ENCODE measurements around the gene SLC6A6.
A peak's percentile ranks its signal among the peaks of the same experiment; 100 is the strongest.

Gene SLC6A6

DNA sequence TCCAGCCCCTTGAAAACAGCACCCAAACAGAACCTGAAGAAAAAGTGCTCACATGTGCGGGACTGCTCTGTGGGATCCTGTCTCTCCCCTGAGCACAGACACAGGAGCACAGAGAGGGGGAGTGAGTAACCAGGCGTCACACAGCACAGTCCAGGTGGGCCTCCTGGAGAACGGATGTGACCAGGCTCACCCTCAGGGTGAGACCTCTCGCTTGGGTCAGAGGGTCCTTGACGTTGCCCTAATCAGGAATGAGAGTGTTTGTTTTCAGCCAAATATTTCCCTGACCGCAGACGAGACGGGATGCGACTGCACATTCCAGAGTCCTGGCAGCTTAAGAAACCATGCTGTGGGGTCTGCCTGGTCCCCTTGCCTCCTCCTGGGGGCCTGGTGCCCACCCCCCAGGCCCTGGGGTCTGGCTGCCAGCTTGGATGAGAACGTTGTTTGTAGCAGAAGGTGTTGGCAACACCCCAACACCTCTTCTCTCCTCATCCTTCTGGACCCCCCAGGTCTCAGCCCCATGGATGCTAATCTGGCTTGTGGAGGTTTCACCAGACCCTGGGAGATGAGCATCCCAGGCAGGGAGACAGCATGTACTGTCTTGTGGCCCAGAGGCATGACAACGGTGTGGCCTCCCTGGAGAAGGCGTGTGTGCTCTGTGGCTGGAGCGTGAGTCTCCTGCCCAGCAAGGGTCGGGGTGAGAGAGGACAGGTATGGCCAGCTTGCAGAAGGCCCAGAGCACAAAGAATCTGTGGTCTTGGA is 42.1 kb upstream of the SLC6A6 start:
- TF ChIP-seq, protein P1, sequence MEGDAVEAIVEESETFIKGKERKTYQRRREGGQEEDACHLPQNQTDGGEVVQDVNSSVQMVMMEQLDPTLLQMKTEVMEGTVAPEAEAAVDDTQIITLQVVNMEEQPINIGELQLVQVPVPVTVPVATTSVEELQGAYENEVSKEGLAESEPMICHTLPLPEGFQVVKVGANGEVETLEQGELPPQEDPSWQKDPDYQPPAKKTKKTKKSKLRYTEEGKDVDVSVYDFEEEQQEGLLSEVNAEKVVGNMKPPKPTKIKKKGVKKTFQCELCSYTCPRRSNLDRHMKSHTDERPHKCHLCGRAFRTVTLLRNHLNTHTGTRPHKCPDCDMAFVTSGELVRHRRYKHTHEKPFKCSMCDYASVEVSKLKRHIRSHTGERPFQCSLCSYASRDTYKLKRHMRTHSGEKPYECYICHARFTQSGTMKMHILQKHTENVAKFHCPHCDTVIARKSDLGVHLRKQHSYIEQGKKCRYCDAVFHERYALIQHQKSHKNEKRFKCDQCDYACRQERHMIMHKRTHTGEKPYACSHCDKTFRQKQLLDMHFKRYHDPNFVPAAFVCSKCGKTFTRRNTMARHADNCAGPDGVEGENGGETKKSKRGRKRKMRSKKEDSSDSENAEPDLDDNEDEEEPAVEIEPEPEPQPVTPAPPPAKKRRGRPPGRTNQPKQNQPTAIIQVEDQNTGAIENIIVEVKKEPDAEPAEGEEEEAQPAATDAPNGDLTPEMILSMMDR (IDR thresholded peaks at IDR 0.05; ENCODE audit: low read depth, low read length, missing control alignments), result no peak
- peak; percentile 60 for DNase-seq
- in situ Hi-C loops (cut with HindIII; ENCODE audit: low pct_ligation_motif_present, low sequenced_read_pairs), result no loop called here
- H3K36me3 ChIP-seq (replicated peaks), result no peaks in the 10 kb centered on the region
- H3K27me3 ChIP-seq (replicated peaks), result peaks cover 14% of the 10 kb centered on the region
- no peak overlapping the region for H3K4me3 ChIP-seq (ENCODE audit: low read depth, low read length)
- no peak overlapping the region for H3K27ac ChIP-seq

DNA sequence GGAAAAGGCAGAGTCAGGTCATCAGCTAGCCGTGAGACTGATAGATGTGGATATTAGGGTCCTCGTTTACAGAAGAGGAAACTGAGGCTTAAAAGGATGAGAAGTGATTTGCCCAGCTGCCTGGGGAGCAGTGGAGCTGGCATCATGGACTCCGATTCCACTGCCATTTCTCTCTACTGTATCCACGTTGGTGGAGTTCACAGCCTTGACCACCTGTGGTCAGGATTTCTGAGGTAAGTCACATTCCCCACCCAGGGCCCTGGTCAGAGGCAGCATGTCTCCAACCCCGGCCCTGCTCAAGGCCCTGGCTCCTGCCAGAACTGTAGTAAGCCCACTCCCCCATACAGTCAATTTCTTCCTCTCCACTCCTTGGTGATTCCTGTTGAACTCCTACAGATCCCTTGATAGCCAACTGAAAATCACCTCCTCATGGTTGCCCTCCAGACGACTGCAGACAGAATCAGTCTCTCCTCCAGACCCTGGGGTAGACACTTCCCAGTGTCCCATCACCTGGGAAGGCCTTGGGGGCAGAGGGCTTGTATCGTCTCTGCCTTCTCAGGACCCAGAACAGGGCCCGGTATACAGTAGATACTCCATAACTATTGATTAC is 41.2 kb upstream of the SLC6A6 start:
- TF ChIP-seq, protein P1 (IDR thresholded peaks at IDR 0.05; ENCODE audit: low read depth, low read length, missing control alignments), result no peak
- DNase-seq, result no peak
- in situ Hi-C loops (cut with HindIII; ENCODE audit: low pct_ligation_motif_present, low sequenced_read_pairs), result no loop called here
- no peak overlapping the region for H3K27ac ChIP-seq
- peaks cover 14% of the 10 kb centered on the region for H3K27me3 ChIP-seq (replicated peaks)
- H3K4me3 ChIP-seq (ENCODE audit: low read depth, low read length), result no peak overlapping the region
- H3K36me3 ChIP-seq (replicated peaks), result no peaks in the 10 kb centered on the region

DNA sequence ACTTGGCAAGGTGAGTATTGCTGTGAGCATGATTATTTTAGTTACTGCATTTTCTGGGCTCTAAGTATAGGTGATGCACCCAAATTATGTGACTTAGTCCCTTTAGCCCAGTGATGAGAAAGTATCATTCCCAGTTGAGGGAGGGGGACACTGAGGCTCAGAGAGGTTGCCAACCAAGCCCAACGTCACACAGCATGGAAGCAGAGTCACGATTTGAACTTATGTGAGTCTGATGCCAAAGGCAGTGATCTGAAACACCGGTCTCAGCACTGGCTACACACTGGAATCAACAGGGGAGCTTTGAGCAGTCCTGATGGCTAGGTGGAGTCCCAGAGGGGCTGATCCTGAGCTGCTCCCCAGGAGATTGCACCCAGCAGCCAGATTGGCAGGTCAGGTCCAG is 39.5 kb upstream of the SLC6A6 start:
- peaks cover 24% of the 10 kb centered on the region for H3K27me3 ChIP-seq (replicated peaks)
- no peak overlapping the region for H3K27ac ChIP-seq
- H3K36me3 ChIP-seq (replicated peaks), result no peaks in the 10 kb centered on the region
- no peak for DNase-seq
- H3K4me3 ChIP-seq (ENCODE audit: low read depth, low read length), result no peak overlapping the region
- in situ Hi-C loops (cut with HindIII; ENCODE audit: low pct_ligation_motif_present, low sequenced_read_pairs), result no loop called here
- TF ChIP-seq, protein P1 (IDR thresholded peaks at IDR 0.05; ENCODE audit: low read depth, low read length, missing control alignments), result no peak

DNA sequence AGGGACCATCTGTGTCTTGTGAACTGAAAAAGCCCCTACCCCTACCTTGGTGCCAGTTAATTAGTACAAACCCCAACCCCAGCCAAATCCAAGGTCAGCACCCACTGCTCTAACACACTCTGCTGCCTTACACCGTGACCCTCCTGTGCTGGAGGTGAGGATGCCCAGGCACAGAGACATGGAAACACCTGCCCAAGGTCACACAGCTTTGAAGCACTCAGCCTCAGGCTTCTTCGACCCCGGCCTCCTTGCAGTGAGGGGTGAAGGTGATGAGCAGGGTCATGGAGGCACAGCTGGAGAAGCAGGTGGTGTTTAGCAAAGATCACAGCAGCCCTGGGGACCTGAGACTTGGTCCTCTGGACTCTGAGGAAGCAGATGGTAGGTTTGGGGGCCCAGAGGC is 39.0 kb upstream of the SLC6A6 start:
- no peak overlapping the region for H3K27ac ChIP-seq
- no peak overlapping the region for H3K4me3 ChIP-seq (ENCODE audit: low read depth, low read length)
- H3K27me3 ChIP-seq (replicated peaks), result peaks cover 26% of the 10 kb centered on the region
- TF ChIP-seq, protein P1 (IDR thresholded peaks at IDR 0.05; ENCODE audit: low read depth, low read length, missing control alignments), result no peak
- DNase-seq, result no peak
- H3K36me3 ChIP-seq (replicated peaks), result no peaks in the 10 kb centered on the region
- in situ Hi-C loops (cut with HindIII; ENCODE audit: low pct_ligation_motif_present, low sequenced_read_pairs), result no loop called here

DNA sequence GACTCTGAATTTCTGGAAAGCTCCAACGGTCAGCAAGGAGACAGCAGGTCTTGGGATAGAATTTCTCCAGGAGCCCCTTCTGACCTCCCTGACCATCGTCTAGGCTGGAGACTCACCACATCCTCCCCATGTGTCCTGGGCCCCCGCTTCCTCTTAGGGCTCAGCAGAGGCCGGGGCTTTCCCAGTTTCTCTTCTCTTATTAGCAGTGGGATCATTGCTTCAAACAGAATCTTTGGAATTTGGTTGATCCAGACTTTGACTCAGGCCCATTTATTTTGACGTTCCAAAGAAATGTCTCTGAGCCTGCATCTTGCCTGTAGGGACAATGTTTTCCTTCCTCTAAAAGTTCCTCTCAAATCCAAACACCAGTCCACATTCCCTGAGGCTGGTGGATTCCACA is 38.4 kb upstream of the SLC6A6 start:
- peak; percentile 47 for DNase-seq
- Histone ChIP-seq H3K27ac (no peak overlapping the region), H3K4me3 (ENCODE audit: low read depth, low read length) (no peak overlapping the region), H3K36me3 (replicated peaks) (no peaks in the 10 kb centered on the region), H3K27me3 (replicated peaks) (peaks cover 23% of the 10 kb centered on the region)
- in situ Hi-C loops (cut with HindIII; ENCODE audit: low pct_ligation_motif_present, low sequenced_read_pairs), result no loop called here
- TF ChIP-seq, protein P1 (IDR thresholded peaks at IDR 0.05; ENCODE audit: low read depth, low read length, missing control alignments), result no peak
